K562 (cell line): ENCODE measurements around the gene FOXF2. TPM values are rescaled to one million over a fixed set of nuclear protein-coding genes. Genes with fewer than 3 reads are reported as not detected.
A peak's percentile ranks its signal among the peaks of the same experiment; 100 is the strongest.

Experiments used
- ARID2 ChIP-seq: fragments of 450-650 bp; IDR thresholded peaks from 2 replicates; pipeline ENCODE4 v1.6.1; 2017; ENCODE audit warnings: antibody characterized with exemption, mild to moderate bottlenecking
- ATF7 ChIP-seq: fragments of 450-650 bp; IDR thresholded peaks from 2 replicates; pipeline ENCODE4 v1.7.1; 2014; ENCODE audit warnings: mild to moderate bottlenecking, moderate library complexity
- CBX8 ChIP-seq: fragments of 200-600 bp; sonication (generic); IDR thresholded peaks from 2 replicates; pipeline ENCODE4 v1.6.1; 2012; ENCODE audit warnings: borderline replicate concordance, mixed run types, low read depth, mild to moderate bottlenecking, moderate library complexity, mixed read lengths, low read length, control low read depth, inconsistent platforms; ENCODE audit not compliant: poor library complexity, severe bottlenecking; ENCODE audit errors: extremely low read depth
- CHAMP1 ChIP-seq: fragments of 450-650 bp; IDR thresholded peaks from 2 replicates; pipeline ENCODE4 v1.6.1; 2016; ENCODE audit warnings: mild to moderate bottlenecking
- NFE2L1 ChIP-seq: fragments of 450-650 bp; IDR thresholded peaks from 2 replicates; pipeline ENCODE4 v1.6.1; 2016; ENCODE audit warnings: missing genetic modification characterization, low read depth, mild to moderate bottlenecking, missing compliant biosample characterization, moderate library complexity, borderline replicate concordance
- NR3C1 ChIP-seq: sonication (generic); formaldehyde crosslinking; IDR thresholded peaks from 2 replicates; pipeline ENCODE4 v1.8.1; 2022; ENCODE audit warnings: missing genetic modification reagents
- RBM22 ChIP-seq: fragments of 200-400 bp; formaldehyde crosslinking; IDR thresholded peaks from 2 replicates; pipeline ENCODE4 v1.6.1; 2018; ENCODE audit warnings: low read length, low read depth; ENCODE audit not compliant: poor library complexity, severe bottlenecking
- RFX5 ChIP-seq: IDR thresholded peaks from 2 replicates; pipeline ENCODE4 v1.6.1; 2011; ENCODE audit warnings: low read depth, mild to moderate bottlenecking, improper control_type of control experiment, low read length
- SIN3B ChIP-seq: fragments of 450-650 bp; IDR thresholded peaks from 2 replicates; pipeline ENCODE4 v1.6.1; 2017; ENCODE audit warnings: low read depth, mild to moderate bottlenecking, moderate library complexity
- TRIM25 ChIP-seq: fragments of 450-650 bp; IDR thresholded peaks from 2 replicates; pipeline ENCODE4 v1.7.0; 2016; ENCODE audit warnings: borderline replicate concordance
- ZBTB12 ChIP-seq: fragments of 250-450 bp; sonication (Bioruptor Pico); IDR thresholded peaks from 2 replicates; pipeline ENCODE4 v1.4.0; 2020
- ZNF212 ChIP-seq: fragments of 450-650 bp; formaldehyde crosslinking; IDR thresholded peaks from 2 replicates; pipeline ENCODE4 v1.4.0; 2020; ENCODE audit warnings: mild to moderate bottlenecking
- ZNF24 ChIP-seq: fragments of 450-650 bp; IDR thresholded peaks from 2 replicates; pipeline ENCODE4 v1.6.1; 2016
- ZNF592 ChIP-seq: fragments of 450-650 bp; IDR thresholded peaks from 2 replicates; pipeline ENCODE4 v1.6.1; 2017; ENCODE audit warnings: antibody characterized with exemption, mild to moderate bottlenecking
- ZNF639 ChIP-seq, 2 experiments: fragments of 200-800 bp in 1 of 2; sonication (Bioruptor generic) in 1 of 2; sonication (generic) in 1 of 2; formaldehyde crosslinking in 1 of 2; IDR thresholded peaks in 1 of 2; conservative IDR thresholded peaks in 1 of 2; 2 replicates each; pipeline versions ENCODE4 v1.5.0 to v1.6.1; 2016 to 2020; ENCODE audit warnings: missing compliant biosample characterization in 1 of 2, missing genetic modification characterization in 1 of 2, missing genetic modification reagents in 1 of 2
- polyA plus RNA-seq, 8 experiments: library from polyadenylated mRNA; depleted of rRNA in 4 of 8; stranded (reverse) in 5 of 8; unstranded in 3 of 8; fragments of >200 nt; fragmentation: Nextera tagmentation in 2 of 8; fragmentation: Illumina TruSeq in 1 of 8; extraction: Ambion mirVana in 2 of 8; extraction: Trizol in 1 of 8; gene quantifications; 2 replicates each; pipeline versions ENCODE4 v1.2.1 to v1.2.3, GENCODE V29; 2011 to 2014; ENCODE audit warnings: inconsistent platforms in 1 of 8, missing spikeins in 1 of 8
- total RNA-seq, 7 experiments: library from RNA; depleted of rRNA in 6 of 7; stranded (reverse); fragments of >200 nt in 6 of 7; fragmentation: Illumina TruSeq in 2 of 7; extraction: Trizol in 2 of 7; gene quantifications; 2 replicates each; pipeline versions ENCODE4 v1.2.1 to v1.2.3, GENCODE V29; 2011 to 2021; ENCODE audit warnings: low replicate concordance in 1 of 7

FOXF2 gene
- total and polyA plus RNA-seq, 9 of the 15 experiments (the other 6 are each of a cell fraction or from before 2014, with no cell fraction given) = not detected

GRCh38 chr6:1381481-1382330 is 7.7 kb upstream of the FOXF2 start (continued):
- no peak for TF ChIP-seq CHAMP1
- TF ChIP-seq SIN3B = 0 out of 2 replicates have a peak, but pooled peaks have one; percentile 14
- TF ChIP-seq RFX5 = no peak
- no peak for TF ChIP-seq ZNF212 (CRISPR knock-in tag)
- no peak for TF ChIP-seq ARID2
- TF ChIP-seq NFE2L1 = no peak
- no peak for TF ChIP-seq CBX8
- TF ChIP-seq NR3C1 (CRISPR knock-in tag) = no peak
- no peak for TF ChIP-seq ZNF24
- TF ChIP-seq ZNF639 (CRISPR knock-in tag; conservative IDR thresholded peaks at IDR 0.05 in 1 of 2, IDR thresholded peaks at IDR 0.05 in 1 of 2) = no peak
- no peak for TF ChIP-seq TRIM25
- TF ChIP-seq ATF7 = no peak
- TF ChIP-seq RBM22 = no peak
- no peak for TF ChIP-seq ZBTB12
- TF ChIP-seq ZNF592 = no peak
